ENCODE results near the gene CHRDL1. TPM values are rescaled to one million over a fixed set of nuclear protein-coding genes. Genes with fewer than 3 reads are reported as not detected.

The CHRDL1 gene
- total RNA-seq, 1 donor from 2014 or later = 4.8 TPM

DNA sequence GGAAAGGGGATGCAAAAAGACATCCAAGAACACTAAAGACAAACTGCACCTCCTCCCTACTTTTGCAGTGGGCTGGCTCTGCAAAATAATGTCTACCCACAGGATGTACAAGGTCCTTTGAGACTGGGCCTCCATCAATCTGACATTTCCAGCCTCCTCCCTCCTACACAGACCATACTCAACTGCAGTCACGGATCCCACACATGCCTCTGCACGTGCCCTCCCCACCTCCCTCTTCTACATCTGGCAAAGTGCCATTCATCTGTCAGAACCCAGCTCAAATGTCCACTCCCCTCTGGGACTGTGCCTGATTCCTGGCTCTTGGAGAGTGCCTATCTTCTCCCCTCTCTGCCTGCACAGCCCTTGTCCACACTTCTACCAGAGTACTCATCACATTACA, 50.3 kb downstream of the CHRDL1 start:
- H3K27me3 Mint-ChIP-seq (ENCODE audit: low read depth, unreplicated experiment) = no peaks in the 10 kb centered on the region
- no peak overlapping the region for H3K27ac Mint-ChIP-seq (ENCODE audit: unreplicated experiment)
- no peak for TF ChIP-seq EZH2 (IDR thresholded peaks at IDR 0.05; ENCODE audit: insufficient read depth, low read length)
- TF ChIP-seq, protein P1, sequence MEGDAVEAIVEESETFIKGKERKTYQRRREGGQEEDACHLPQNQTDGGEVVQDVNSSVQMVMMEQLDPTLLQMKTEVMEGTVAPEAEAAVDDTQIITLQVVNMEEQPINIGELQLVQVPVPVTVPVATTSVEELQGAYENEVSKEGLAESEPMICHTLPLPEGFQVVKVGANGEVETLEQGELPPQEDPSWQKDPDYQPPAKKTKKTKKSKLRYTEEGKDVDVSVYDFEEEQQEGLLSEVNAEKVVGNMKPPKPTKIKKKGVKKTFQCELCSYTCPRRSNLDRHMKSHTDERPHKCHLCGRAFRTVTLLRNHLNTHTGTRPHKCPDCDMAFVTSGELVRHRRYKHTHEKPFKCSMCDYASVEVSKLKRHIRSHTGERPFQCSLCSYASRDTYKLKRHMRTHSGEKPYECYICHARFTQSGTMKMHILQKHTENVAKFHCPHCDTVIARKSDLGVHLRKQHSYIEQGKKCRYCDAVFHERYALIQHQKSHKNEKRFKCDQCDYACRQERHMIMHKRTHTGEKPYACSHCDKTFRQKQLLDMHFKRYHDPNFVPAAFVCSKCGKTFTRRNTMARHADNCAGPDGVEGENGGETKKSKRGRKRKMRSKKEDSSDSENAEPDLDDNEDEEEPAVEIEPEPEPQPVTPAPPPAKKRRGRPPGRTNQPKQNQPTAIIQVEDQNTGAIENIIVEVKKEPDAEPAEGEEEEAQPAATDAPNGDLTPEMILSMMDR (IDR thresholded peaks at IDR 0.05; ENCODE audit: insufficient read depth, low read depth, low read length) = no peak
- H3K27me3 ChIP-seq (ENCODE audit: insufficient read depth, low read length) = no peaks in the 10 kb centered on the region
- no peak overlapping the region for H3K4me3 Mint-ChIP-seq (ENCODE audit: unreplicated experiment)
- no peaks in the 10 kb centered on the region for H3K79me2 ChIP-seq (ENCODE audit: insufficient read depth, low read length)
- no peak overlapping the region for H3K27ac ChIP-seq (ENCODE audit: low read depth, low read length)
- no peak for FAIRE-seq
- H3K9me3 Mint-ChIP-seq (ENCODE audit: unreplicated experiment) = no peaks in the 10 kb centered on the region
- no peak overlapping the region for H3K4me3 ChIP-seq (ENCODE audit: insufficient read depth, low read depth, low read length)
- H3K36me3 Mint-ChIP-seq (ENCODE audit: low read depth, unreplicated experiment) = no peaks in the 10 kb centered on the region
- DNase-seq (ENCODE audit: low read depth) = no peak
- no peak overlapping the region for H3K9ac ChIP-seq (ENCODE audit: low read length)
- no peaks in the 10 kb centered on the region for H3K36me3 ChIP-seq (ENCODE audit: insufficient read depth, low read length)
- H3K4me1 ChIP-seq (ENCODE audit: insufficient read depth, low read length) = peaks cover 8% of the 10 kb centered on the region
- H2AFZ ChIP-seq (ENCODE audit: low read depth, low read length) = no peak overlapping the region
- H3K4me2 ChIP-seq (ENCODE audit: low read length) = no peak overlapping the region
- H3K9me3 ChIP-seq (ENCODE audit: insufficient read depth, low read depth, low read length) = no peaks in the 10 kb centered on the region
- no peaks in the 10 kb centered on the region for H4K20me1 ChIP-seq (ENCODE audit: insufficient read depth, low read length)
- H3K4me1 Mint-ChIP-seq (ENCODE audit: low read depth, unreplicated experiment) = peaks cover 12% of the 10 kb centered on the region

DNA sequence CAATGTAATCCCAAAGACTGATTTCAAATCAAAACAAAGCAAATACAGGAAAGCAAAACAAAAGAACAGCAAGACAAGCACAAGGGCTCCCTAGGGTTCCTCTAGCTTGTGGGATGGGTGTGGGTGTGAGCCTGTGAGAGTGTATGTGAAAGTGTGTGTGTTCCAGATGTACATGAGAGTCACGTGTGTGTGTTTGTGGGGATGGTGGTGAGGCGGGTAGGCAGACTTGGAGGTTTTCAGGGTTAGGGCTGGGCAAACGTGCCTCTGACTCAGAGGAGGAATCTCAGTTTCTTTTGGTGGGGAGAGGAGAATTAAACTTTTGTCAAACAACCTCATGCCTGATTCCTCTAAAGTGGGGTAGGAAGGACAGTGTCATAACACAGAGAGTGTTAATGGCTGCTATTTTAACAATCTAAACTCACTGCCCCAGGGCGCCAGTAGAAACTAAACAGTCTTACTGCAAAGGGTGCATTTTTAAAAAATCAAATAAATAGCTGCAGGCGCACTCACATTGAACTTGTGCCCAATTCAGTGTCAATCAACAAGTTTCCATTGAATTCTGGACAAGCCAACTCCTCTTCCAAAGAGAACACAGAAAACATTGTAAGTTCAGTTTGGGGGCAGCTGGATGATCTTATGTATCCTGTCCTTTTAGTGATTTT, 51.8 kb downstream of the CHRDL1 start:
- peak; percentile 65 for FAIRE-seq
- Histone ChIP-seq H3K4me1 (ENCODE audit: insufficient read depth, low read length) (peaks cover 8% of the 10 kb centered on the region), H3K79me2 (ENCODE audit: insufficient read depth, low read length) (no peaks in the 10 kb centered on the region), H3K27ac (ENCODE audit: low read depth, low read length) (no peak overlapping the region), H3K27me3 (ENCODE audit: insufficient read depth, low read length) (no peaks in the 10 kb centered on the region), H3K36me3 (ENCODE audit: insufficient read depth, low read length) (no peaks in the 10 kb centered on the region), H3K4me3 (ENCODE audit: insufficient read depth, low read depth, low read length) (no peak overlapping the region), H4K20me1 (ENCODE audit: insufficient read depth, low read length) (no peaks in the 10 kb centered on the region), H3K9me3 (ENCODE audit: insufficient read depth, low read depth, low read length) (no peaks in the 10 kb centered on the region), H2AFZ (ENCODE audit: low read depth, low read length) (no peak overlapping the region), H3K9ac (ENCODE audit: low read length) (no peak overlapping the region), H3K4me2 (ENCODE audit: low read length) (no peak overlapping the region)
- H3K27me3 Mint-ChIP-seq (ENCODE audit: low read depth, unreplicated experiment) = no peaks in the 10 kb centered on the region
- no peak for DNase-seq (ENCODE audit: low read depth)
- H3K36me3 Mint-ChIP-seq (ENCODE audit: low read depth, unreplicated experiment) = no peaks in the 10 kb centered on the region
- peaks cover 12% of the 10 kb centered on the region for H3K4me1 Mint-ChIP-seq (ENCODE audit: low read depth, unreplicated experiment)
- peak overlapping the region; percentile 58 for H3K27ac Mint-ChIP-seq (ENCODE audit: unreplicated experiment)
- no peaks in the 10 kb centered on the region for H3K9me3 Mint-ChIP-seq (ENCODE audit: unreplicated experiment)
- no peak overlapping the region for H3K4me3 Mint-ChIP-seq (ENCODE audit: unreplicated experiment)
- no peak for TF ChIP-seq EZH2 (IDR thresholded peaks at IDR 0.05; ENCODE audit: insufficient read depth, low read length)
- TF ChIP-seq, protein P1 (IDR thresholded peaks at IDR 0.05; ENCODE audit: insufficient read depth, low read depth, low read length) = no peak

DNA sequence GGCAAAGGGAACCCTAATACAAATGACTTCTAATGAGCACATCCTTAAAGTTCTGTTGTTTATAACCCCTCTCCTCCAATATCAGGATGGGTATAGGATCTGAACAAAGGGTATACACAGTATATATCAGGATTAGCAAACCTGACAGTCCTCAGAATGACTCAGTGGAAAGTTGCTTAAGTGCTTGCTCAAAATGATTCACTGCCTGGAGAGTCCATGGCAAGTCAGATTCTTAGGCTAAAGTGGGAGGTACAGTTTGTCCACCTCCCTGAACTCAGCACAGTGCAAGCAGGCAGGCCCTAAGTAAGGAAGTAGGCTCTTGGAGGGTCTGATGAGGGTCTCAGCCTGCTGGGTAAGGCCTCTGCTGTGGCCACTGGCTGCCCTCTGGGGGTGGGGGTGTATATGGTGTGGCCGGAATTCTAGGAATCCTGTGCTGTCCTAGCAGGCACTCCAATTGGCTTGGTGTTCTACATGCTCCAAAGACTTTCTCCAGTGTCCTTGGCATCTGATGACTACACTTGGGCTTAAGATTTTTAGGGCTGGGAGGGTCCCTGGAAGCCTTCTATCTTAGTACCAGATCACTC, 54.3 kb downstream of the CHRDL1 start:
- Mint-ChIP-seq H3K36me3 (ENCODE audit: low read depth, unreplicated experiment) (no peaks in the 10 kb centered on the region), H3K27ac (ENCODE audit: unreplicated experiment) (peak overlapping the region; percentile 83), H3K4me3 (ENCODE audit: unreplicated experiment) (no peak overlapping the region), H3K27me3 (ENCODE audit: low read depth, unreplicated experiment) (no peaks in the 10 kb centered on the region), H3K4me1 (ENCODE audit: low read depth, unreplicated experiment) (peaks cover 16% of the 10 kb centered on the region), H3K9me3 (ENCODE audit: unreplicated experiment) (no peaks in the 10 kb centered on the region)
- no peaks in the 10 kb centered on the region for H4K20me1 ChIP-seq (ENCODE audit: insufficient read depth, low read length)
- H3K4me2 ChIP-seq (ENCODE audit: low read length) = peak overlapping the region; percentile 26
- no peak overlapping the region for H3K4me3 ChIP-seq (ENCODE audit: insufficient read depth, low read depth, low read length)
- H3K27me3 ChIP-seq (ENCODE audit: insufficient read depth, low read length) = no peaks in the 10 kb centered on the region
- peak overlapping the region; percentile 42 for H3K27ac ChIP-seq (ENCODE audit: low read depth, low read length)
- no peaks in the 10 kb centered on the region for H3K79me2 ChIP-seq (ENCODE audit: insufficient read depth, low read length)
- H3K36me3 ChIP-seq (ENCODE audit: insufficient read depth, low read length) = no peaks in the 10 kb centered on the region
- DNase-seq (ENCODE audit: low read depth) = peak; percentile 76
- no peak overlapping the region for H3K9ac ChIP-seq (ENCODE audit: low read length)
- peaks cover 8% of the 10 kb centered on the region for H3K4me1 ChIP-seq (ENCODE audit: insufficient read depth, low read length)
- peak overlapping the region; percentile 52 for H2AFZ ChIP-seq (ENCODE audit: low read depth, low read length)
- FAIRE-seq = peak; percentile 92
- TF ChIP-seq, protein P1 (IDR thresholded peaks at IDR 0.05; ENCODE audit: insufficient read depth, low read depth, low read length) = no peak
- no peaks in the 10 kb centered on the region for H3K9me3 ChIP-seq (ENCODE audit: insufficient read depth, low read depth, low read length)
